GM03348 (cell line): ENCODE results near the gene S100A16.
A peak's percentile ranks its signal among the peaks of the same experiment; 100 is the strongest.
"Not testable (repeated sequence)": the region's sequence is repeated elsewhere in the genome, so short reads cannot be mapped to it uniquely, and the experiment has no call there.

Source experiments
- DNase-seq: peaks from one replicate; pipeline ENCODE4 v3.0.0; 2012; ENCODE audit warnings: low spot score

The S100A16 gene

GRCh38 chr1:153585006-153585405, 27.9 kb downstream of the S100A16 start:
- DNase-seq = no peak

GRCh38 chr1:153583976-153584375, 29.0 kb downstream of the S100A16 start:
- no peak for DNase-seq

GRCh38 chr1:153583514-153583913, 29.4 kb downstream of the S100A16 start:
- DNase-seq = not testable (repeated sequence)

GRCh38 chr1:153582836-153583235, 30.1 kb downstream of the S100A16 start:
- DNase-seq = not testable (repeated sequence)

GRCh38 chr1:153578936-153579335, 34.0 kb downstream of the S100A16 start:
- DNase-seq = peak; percentile 23

GRCh38 chr1:153578490-153578889, 34.4 kb downstream of the S100A16 start:
- DNase-seq = peak; percentile 56

- no peak for DNase-seq
Measured at GRCh38 chr1:153577624-153578051, 35.3 kb downstream of the S100A16 start.

GRCh38 chr1:153577138-153577537, 35.8 kb downstream of the S100A16 start:
- no peak for DNase-seq

GRCh38 chr1:153575497-153575896, 37.4 kb downstream of the S100A16 start:
- not testable (repeated sequence) for DNase-seq

- not testable (repeated sequence) for DNase-seq
Measured at GRCh38 chr1:153575081-153575491, 37.9 kb downstream of the S100A16 start.

GRCh38 chr1:153573351-153573750, 39.6 kb downstream of the S100A16 start:
- DNase-seq = no peak

GRCh38 chr1:153572569-153573015, 40.3 kb downstream of the S100A16 start:
- DNase-seq = peak; percentile 84

- no peak for DNase-seq
Measured at GRCh38 chr1:153571706-153572105, 41.2 kb downstream of the S100A16 start.

- DNase-seq = no peak
Measured at GRCh38 chr1:153570874-153571273, 42.1 kb downstream of the S100A16 start.

- no peak for DNase-seq
Measured at GRCh38 chr1:153569465-153569864, 43.5 kb downstream of the S100A16 start.

- peak; percentile 93 for DNase-seq
Measured at GRCh38 chr1:153568367-153569099, 44.4 kb downstream of the S100A16 start.

GRCh38 chr1:153567621-153568366, 45.1 kb downstream of the S100A16 start:
- DNase-seq = no peak

- peak; percentile 98 for DNase-seq
Measured at GRCh38 chr1:153566414-153567371, 46.2 kb downstream of the S100A16 start.

GRCh38 chr1:153565529-153566374, 47.2 kb downstream of the S100A16 start, which contains the start of gene S100A2:
Gene S100A2, minus strand, starts transcription at chr1:153565844. Its CDS starts 1,967 bp downstream, at chr1:153563877.
- peak; percentile 90 for DNase-seq

- no peak for DNase-seq
Measured at GRCh38 chr1:153563991-153564390, 48.9 kb downstream of the S100A16 start.

GRCh38 chr1:153563483-153563901, 49.4 kb downstream of the S100A16 start:
- no peak for DNase-seq
